ENCODE measurements around the gene OTOGL.

OTOGL gene

DNA sequence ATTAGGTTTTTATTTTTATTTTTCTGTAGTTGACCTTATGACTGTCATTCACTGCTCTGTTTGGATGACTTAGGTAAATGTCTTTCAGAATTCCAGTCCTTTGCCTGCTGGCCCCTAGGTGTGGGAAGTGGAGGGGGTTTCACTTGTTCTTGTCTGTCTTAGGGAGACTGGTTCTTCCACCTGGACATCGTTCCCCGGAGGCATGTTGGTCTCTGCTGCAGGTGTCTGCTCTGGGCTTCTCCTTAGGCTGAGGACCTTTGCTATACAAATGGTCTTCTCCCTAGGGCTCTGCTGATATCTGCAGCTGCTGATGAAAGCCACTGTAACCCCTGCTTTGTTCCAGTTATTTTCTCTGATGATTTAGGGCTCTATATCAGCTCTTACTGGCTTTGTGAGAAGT, 97.1 kb downstream of the OTOGL start:
- no peak overlapping the region for H2BK15ac ChIP-seq (ENCODE audit: low read depth, poor library complexity, severe bottlenecking)
- H4K91ac ChIP-seq (ENCODE audit: low read length), result no peak overlapping the region
- H2BK120ac ChIP-seq (ENCODE audit: low read depth, low read length), result no peak overlapping the region
- no peak overlapping the region for H3K4me3 ChIP-seq (ENCODE audit: insufficient read depth in 1 of 2, low read depth in 1 of 2, low read length in 2 of 2)
- H3K4me1 ChIP-seq (ENCODE audit: control insufficient read depth, insufficient read depth, low read depth, low read length), result no peaks in the 10 kb centered on the region
- no peak overlapping the region for H4K8ac ChIP-seq (ENCODE audit: low read length)
- no peak overlapping the region for H3K4ac ChIP-seq (ENCODE audit: low read depth in 1 of 2, low read length in 2 of 2)
- H2AK5ac ChIP-seq (ENCODE audit: low read length, severe bottlenecking), result no peak overlapping the region
- H3K36me3 ChIP-seq (ENCODE audit: control insufficient read depth in 1 of 2, insufficient read depth in 2 of 2, low read depth in 1 of 2, low read length in 2 of 2), result no peaks in the 10 kb centered on the region
- no peak overlapping the region for H2AFZ ChIP-seq (ENCODE audit: low read depth, low read length)
- DNase-seq, result no peak
- H3K9me3 ChIP-seq (ENCODE audit: control insufficient read depth, low read length), result no peaks in the 10 kb centered on the region
- 98% methylated on average over 2 of the region's 2 CpGs for WGBS
- H3K4me2 ChIP-seq (ENCODE audit: low read length, poor library complexity, severe bottlenecking), result no peak overlapping the region
- no peak overlapping the region for H2BK12ac ChIP-seq (ENCODE audit: low read length in 2 of 2)
- H3K14ac ChIP-seq (ENCODE audit: low read length in 2 of 2), result no peak overlapping the region
- no peak overlapping the region for H3K9ac ChIP-seq (ENCODE audit: low read length)
- H3K23ac ChIP-seq (ENCODE audit: low read length in 2 of 2), result no peak overlapping the region
- H3K18ac ChIP-seq (ENCODE audit: low read depth in 1 of 2, low read length in 2 of 2), result no peak overlapping the region
- H3K27me3 ChIP-seq (ENCODE audit: control insufficient read depth in 1 of 2, insufficient read depth in 1 of 2, low read length in 2 of 2), result no peaks in the 10 kb centered on the region
- no peak overlapping the region for H3K27ac ChIP-seq (ENCODE audit: low read length, poor library complexity, severe bottlenecking)
- H3K79me1 ChIP-seq (replicated peaks; ENCODE audit: low read length, poor library complexity, severe bottlenecking), result no peaks in the 10 kb centered on the region
- no peak overlapping the region for H2BK5ac ChIP-seq (ENCODE audit: low read depth, low read length, poor library complexity, severe bottlenecking)

DNA sequence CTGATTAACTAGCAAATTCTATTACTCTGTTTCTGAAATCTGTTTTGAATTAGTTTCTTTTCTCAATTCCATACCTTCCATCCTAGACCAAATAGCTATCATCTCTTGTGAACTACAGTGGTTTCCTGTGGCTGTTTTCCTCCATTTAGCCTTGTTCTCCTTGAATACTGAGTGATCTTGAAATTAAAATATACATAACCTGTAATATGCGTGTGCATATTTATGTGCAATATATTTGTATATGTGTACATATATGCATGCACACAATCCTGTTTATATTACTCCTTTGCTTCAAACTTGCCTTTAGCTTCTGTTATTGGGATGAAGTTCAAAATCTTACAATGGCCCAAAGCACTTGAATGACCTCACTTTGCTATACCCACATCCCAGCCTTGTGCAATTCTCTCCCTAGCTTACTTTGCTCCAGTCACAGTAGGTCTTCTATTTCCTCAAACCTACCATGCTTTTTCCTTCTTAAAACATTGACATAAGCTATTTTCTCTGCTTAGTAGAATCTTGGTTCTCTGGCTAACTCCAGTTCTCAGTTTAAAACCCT, 99.5 kb downstream of the OTOGL start:
- no CpG with 5 or more reads among the region's 1 CpG for WGBS
- Histone ChIP-seq H2BK5ac (ENCODE audit: low read depth, low read length, poor library complexity, severe bottlenecking) (no peak overlapping the region), H3K4me3 (ENCODE audit: insufficient read depth in 1 of 2, low read depth in 1 of 2, low read length in 2 of 2) (no peak overlapping the region), H2AK5ac (ENCODE audit: low read length, severe bottlenecking) (no peak overlapping the region), H4K91ac (ENCODE audit: low read length) (no peak overlapping the region), H2BK15ac (ENCODE audit: low read depth, poor library complexity, severe bottlenecking) (no peak overlapping the region), H3K9ac (ENCODE audit: low read length) (no peak overlapping the region), H3K27me3 (ENCODE audit: control insufficient read depth in 1 of 2, insufficient read depth in 1 of 2, low read length in 2 of 2) (no peaks in the 10 kb centered on the region), H3K23ac (ENCODE audit: low read length in 2 of 2) (no peak overlapping the region), H2BK120ac (ENCODE audit: low read depth, low read length) (no peak overlapping the region), H3K18ac (ENCODE audit: low read depth in 1 of 2, low read length in 2 of 2) (no peak overlapping the region), H3K9me3 (ENCODE audit: control insufficient read depth, low read length) (no peaks in the 10 kb centered on the region), H3K4me2 (ENCODE audit: low read length, poor library complexity, severe bottlenecking) (no peak overlapping the region), H3K36me3 (ENCODE audit: control insufficient read depth in 1 of 2, insufficient read depth in 2 of 2, low read depth in 1 of 2, low read length in 2 of 2) (no peaks in the 10 kb centered on the region), H3K79me1 (replicated peaks; ENCODE audit: low read length, poor library complexity, severe bottlenecking) (no peaks in the 10 kb centered on the region), H2AFZ (ENCODE audit: low read depth, low read length) (no peak overlapping the region), H2BK12ac (ENCODE audit: low read length in 2 of 2) (no peak overlapping the region), H3K4me1 (ENCODE audit: control insufficient read depth, insufficient read depth, low read depth, low read length) (no peaks in the 10 kb centered on the region), H3K14ac (ENCODE audit: low read length in 2 of 2) (no peak overlapping the region), H4K8ac (ENCODE audit: low read length) (no peak overlapping the region), H3K4ac (ENCODE audit: low read depth in 1 of 2, low read length in 2 of 2) (no peak overlapping the region), H3K27ac (ENCODE audit: low read length, poor library complexity, severe bottlenecking) (no peak overlapping the region)
- no peak for DNase-seq

DNA sequence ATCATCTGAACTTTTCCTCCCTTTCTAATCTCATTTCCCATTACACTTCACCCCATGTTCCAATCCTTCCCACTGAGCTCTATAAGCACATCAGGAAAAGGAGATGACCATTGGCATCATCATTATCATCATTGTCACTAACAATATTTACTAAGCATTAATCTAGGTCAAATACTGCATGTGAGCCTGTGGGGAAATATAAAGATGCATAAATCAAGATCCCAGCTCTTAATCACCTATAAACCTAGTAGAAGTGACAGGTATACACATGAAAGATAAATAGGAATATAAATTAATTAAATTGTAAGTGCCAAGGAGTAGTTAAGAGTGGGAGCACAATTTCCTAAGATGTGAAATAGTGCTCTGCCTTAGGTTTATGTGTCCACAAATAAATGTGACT, 100.6 kb downstream of the OTOGL start:
- Histone ChIP-seq H2BK15ac (ENCODE audit: low read depth, poor library complexity, severe bottlenecking) (no peak overlapping the region), H3K4me2 (ENCODE audit: low read length, poor library complexity, severe bottlenecking) (no peak overlapping the region)

GRCh38 chr12:80200414-80200813, 101.1 kb downstream of the OTOGL start:
- Histone ChIP-seq H2BK12ac (ENCODE audit: low read length in 2 of 2) (no peak overlapping the region), H3K27ac (ENCODE audit: low read length, poor library complexity, severe bottlenecking) (no peak overlapping the region), H3K9me3 (ENCODE audit: control insufficient read depth, low read length) (no peaks in the 10 kb centered on the region), H2BK5ac (ENCODE audit: low read depth, low read length, poor library complexity, severe bottlenecking) (no peak overlapping the region), H3K4me1 (ENCODE audit: control insufficient read depth, insufficient read depth, low read depth, low read length) (no peaks in the 10 kb centered on the region), H3K27me3 (ENCODE audit: control insufficient read depth in 1 of 2, insufficient read depth in 1 of 2, low read length in 2 of 2) (no peaks in the 10 kb centered on the region), H3K4me3 (ENCODE audit: insufficient read depth in 1 of 2, low read depth in 1 of 2, low read length in 2 of 2) (no peak overlapping the region), H3K4ac (ENCODE audit: low read depth in 1 of 2, low read length in 2 of 2) (no peak overlapping the region), H4K91ac (ENCODE audit: low read length) (no peak overlapping the region), H3K79me1 (replicated peaks; ENCODE audit: low read length, poor library complexity, severe bottlenecking) (no peaks in the 10 kb centered on the region), H2AFZ (ENCODE audit: low read depth, low read length) (no peak overlapping the region), H2BK120ac (ENCODE audit: low read depth, low read length) (no peak overlapping the region), H4K8ac (ENCODE audit: low read length) (no peak overlapping the region), H3K36me3 (ENCODE audit: control insufficient read depth in 1 of 2, insufficient read depth in 2 of 2, low read depth in 1 of 2, low read length in 2 of 2) (no peaks in the 10 kb centered on the region), H2BK15ac (ENCODE audit: low read depth, poor library complexity, severe bottlenecking) (no peak overlapping the region), H2AK5ac (ENCODE audit: low read length, severe bottlenecking) (no peak overlapping the region), H3K23ac (ENCODE audit: low read length in 2 of 2) (no peak overlapping the region), H3K9ac (ENCODE audit: low read length) (no peak overlapping the region), H3K4me2 (ENCODE audit: low read length, poor library complexity, severe bottlenecking) (no peak overlapping the region), H3K18ac (ENCODE audit: low read depth in 1 of 2, low read length in 2 of 2) (no peak overlapping the region), H3K14ac (ENCODE audit: low read length in 2 of 2) (no peak overlapping the region)
- 63% methylated on average over 1 of the region's 1 CpG for WGBS
- DNase-seq, result no peak

More for the DNA sequence above, 100.6 kb downstream of the OTOGL start:
- no peak for DNase-seq
- Histone ChIP-seq H2AK5ac (ENCODE audit: low read length, severe bottlenecking) (no peak overlapping the region), H3K23ac (ENCODE audit: low read length in 2 of 2) (no peak overlapping the region), H3K27ac (ENCODE audit: low read length, poor library complexity, severe bottlenecking) (no peak overlapping the region), H3K4me1 (ENCODE audit: control insufficient read depth, insufficient read depth, low read depth, low read length) (no peaks in the 10 kb centered on the region), H3K4me3 (ENCODE audit: insufficient read depth in 1 of 2, low read depth in 1 of 2, low read length in 2 of 2) (no peak overlapping the region), H2AFZ (ENCODE audit: low read depth, low read length) (no peak overlapping the region), H3K9ac (ENCODE audit: low read length) (no peak overlapping the region), H2BK5ac (ENCODE audit: low read depth, low read length, poor library complexity, severe bottlenecking) (no peak overlapping the region), H2BK120ac (ENCODE audit: low read depth, low read length) (no peak overlapping the region), H3K18ac (ENCODE audit: low read depth in 1 of 2, low read length in 2 of 2) (no peak overlapping the region), H2BK12ac (ENCODE audit: low read length in 2 of 2) (no peak overlapping the region), H3K9me3 (ENCODE audit: control insufficient read depth, low read length) (no peaks in the 10 kb centered on the region), H3K14ac (ENCODE audit: low read length in 2 of 2) (no peak overlapping the region), H3K79me1 (replicated peaks; ENCODE audit: low read length, poor library complexity, severe bottlenecking) (no peaks in the 10 kb centered on the region), H4K8ac (ENCODE audit: low read length) (no peak overlapping the region), H3K4ac (ENCODE audit: low read depth in 1 of 2, low read length in 2 of 2) (no peak overlapping the region), H4K91ac (ENCODE audit: low read length) (no peak overlapping the region), H3K27me3 (ENCODE audit: control insufficient read depth in 1 of 2, insufficient read depth in 1 of 2, low read length in 2 of 2) (no peaks in the 10 kb centered on the region), H3K36me3 (ENCODE audit: control insufficient read depth in 1 of 2, insufficient read depth in 2 of 2, low read depth in 1 of 2, low read length in 2 of 2) (no peaks in the 10 kb centered on the region)
